Ovary (tissue), 9 donors: ENCODE measurements around the gene YJEFN3. TPM values are rescaled to one million over a fixed set of nuclear protein-coding genes. Genes with fewer than 3 reads are reported as not detected.

Source experiments
- DNase-seq, 5 donors: peaks; one replicate each; pipeline ENCODE4 v3.0.0-alpha.2; 2019 to 2020
- H3K27ac ChIP-seq, 2 donors: fragments of 200-600 bp; one replicate each; pipeline versions ENCODE4 v1.5.1 to v1.8.0; 2019 to 2022
- H3K27me3 ChIP-seq: fragments of 200-600 bp; one replicate; pipeline ENCODE4 v1.8.0; 2022
- H3K36me3 ChIP-seq: fragments of 200-600 bp; sonication (generic); one replicate; pipeline ENCODE4 v1.5.1; 2019
- H3K4me1 ChIP-seq: one replicate; pipeline ENCODE4 v1.8.1; 2013; ENCODE audit warnings: mild to moderate bottlenecking, moderate library complexity; ENCODE audit not compliant: insufficient read depth
- H3K4me3 ChIP-seq: fragments of 200-600 bp; sonication (generic); one replicate; pipeline ENCODE4 v1.5.1; 2017
- H3K9me3 ChIP-seq, 2 donors: fragments of 200-600 bp in 1 of 2; sonication (generic) in 1 of 2; one replicate each; pipeline versions ENCODE4 v1.5.1 to v1.8.1; 2013 to 2019; ENCODE audit warnings: mild to moderate bottlenecking in 1 of 2, moderate library complexity in 1 of 2
- CTCF ChIP-seq, 3 donors: fragments of 450-650 bp in 2 of 3; fragments of 200-600 bp in 1 of 3; IDR thresholded peaks; one replicate each; pipeline versions ENCODE4 v1.5.1 to v1.8.0; 2016 to 2022; ENCODE audit warnings: antibody characterized with exemption in 3 of 3, mild to moderate bottlenecking in 1 of 3
- EP300 ChIP-seq: sonication (generic); formaldehyde crosslinking; IDR thresholded peaks from one replicate; pipeline ENCODE4 v1.6.1; 2017; ENCODE audit warnings: antibody characterized with exemption
- POLR2A ChIP-seq: fragments of 450-650 bp; IDR thresholded peaks from one replicate; pipeline ENCODE4 v1.6.1; 2017; ENCODE audit warnings: antibody characterized with exemption, mild to moderate bottlenecking, moderate library complexity
- WGBS, 3 donors: extraction: QIAGEN DNeasy Blood & Tissue Kit in 1 of 3; methylation state at CpG; one replicate each; pipeline versions ENCODE4 v1.1.5 to v1.1.7; 2013 to 2017; 5-methylcytosine and 5-hydroxymethylcytosine counted together
- intact Hi-C, 4 donors: fragments of 100-400 bp; cut with DNase I; formaldehyde crosslinking; loops; one replicate each; pipeline versions ENCODE4 v1.11.0 to v1.15.1; 2022 to 2023
- polyA plus RNA-seq, 2 donors: library from polyadenylated mRNA; stranded (reverse); fragments of 200-250 nt in 1 of 2; fragments of 350-450 nt in 1 of 2; fragmentation: Illumina TruSeq in 1 of 2; extraction: RNeasy Lipid Tissue Mini Kit (QIAGEN cat#74804) in 1 of 2; gene quantifications; one replicate each; pipeline ENCODE4 v1.2.3, GENCODE V29; 2013 to 2014
- total RNA-seq, 7 donors: library from RNA; depleted of rRNA in 2 of 7; stranded (reverse); fragments of >200 nt in 2 of 7; fragmentation: NEBNext Ultra II Directional in 3 of 7; extraction: Animal tissue kit (Norgen Biotek cat#: 25700) in 3 of 7; gene quantifications; one replicate each; pipeline versions ENCODE4 v1.1.0 to v1.2.4, GENCODE V29; 2016 to 2023
- donor health status: DM: no; HTN: no; CAD: no; lungs with moderate emphysema.
- donor health status: DM: no; HTN: no; CAD: no.
- donor health status: Bipolar disorder and iron deficiency.
- donor health status: DM: yes; HTN: yes; CAD: no.
- donor health status: DM: no; HTN: no; CAD: no.
- donor health status: DM: yes; HTN: yes; CAD: no.

YJEFN3 gene
- total and polyA plus RNA-seq, 9 donors: 2.0 to 5.0 (median 2.9) TPM

- intact Hi-C loops: loop anchor here in 1 of 4 donors (10.0 kb wide), 1 partner anchor 61 kb away; no protein-coding TSS in a partner anchor
- no peak for DNase-seq
- peaks cover 23% of the 10 kb centered on the region for H3K4me1 ChIP-seq
- H3K4me3 ChIP-seq: no peak overlapping the region
- TF ChIP-seq CTCF (IDR thresholded peaks at IDR 0.05) (no peak), POLR2A (no peak), EP300 (no peak)
- 75 to 81% (median 81%) methylated on average over 15 of the region's 15 CpGs for WGBS, 3 donors
- H3K9me3 ChIP-seq: no peaks in the 10 kb centered on the region
- no peak overlapping the region for H3K27ac ChIP-seq
- no peaks in the 10 kb centered on the region for H3K27me3 ChIP-seq
- no peaks in the 10 kb centered on the region for H3K36me3 ChIP-seq
These were observed 43.3 kb upstream of the YJEFN3 start for GRCh38 chr19:19485161-19485997.

GRCh38 chr19:19485998-19486290 lies 42.8 kb upstream of the YJEFN3 start:
- intact Hi-C loops: loop anchor here in 1 of 4 donors (10.0 kb wide), 1 partner anchor 61 kb away; no protein-coding TSS in a partner anchor
- WGBS, 3 donors: 90 to 97% (median 96%) methylated on average over 5 of the region's 5 CpGs

GRCh38 chr19:19486343-19487076 lies 42.2 kb upstream of the YJEFN3 start:
- WGBS, 3 donors: 58 to 82% (median 75%) methylated on average over 10 to 15 of the region's 15 CpGs
- TF ChIP-seq EP300 (no peak), POLR2A (no peak), CTCF (IDR thresholded peaks at IDR 0.05) (no peak)
- Histone ChIP-seq H3K4me3 (no peak overlapping the region), H3K27me3 (no peaks in the 10 kb centered on the region), H3K4me1 (peaks cover 23% of the 10 kb centered on the region), H3K27ac (no peak overlapping the region), H3K36me3 (no peaks in the 10 kb centered on the region), H3K9me3 (no peaks in the 10 kb centered on the region)
- DNase-seq: no peak
- intact Hi-C loops: loop anchor here in 1 of 4 donors (10.0 kb wide), 1 partner anchor 62 kb away; no protein-coding TSS in a partner anchor

More at GRCh38 chr19:19485998-19486290, 42.8 kb upstream of the YJEFN3 start:
- Histone ChIP-seq H3K9me3 (no peaks in the 10 kb centered on the region), H3K4me3 (no peak overlapping the region), H3K36me3 (no peaks in the 10 kb centered on the region), H3K27ac (no peak overlapping the region), H3K4me1 (peaks cover 23% of the 10 kb centered on the region), H3K27me3 (no peaks in the 10 kb centered on the region)
- no peak for TF ChIP-seq CTCF (IDR thresholded peaks at IDR 0.05)
- no peak for TF ChIP-seq EP300
- no peak for TF ChIP-seq POLR2A
- DNase-seq: no peak

- H3K36me3 ChIP-seq: no peaks in the 10 kb centered on the region
- TF ChIP-seq CTCF (IDR thresholded peaks at IDR 0.05): no peak
- no peak for TF ChIP-seq EP300
- no peak for TF ChIP-seq POLR2A
- WGBS, 3 donors: 61 to 77% (median 64%) methylated on average over 5 to 9 of the region's 9 CpGs
- H3K27me3 ChIP-seq: no peaks in the 10 kb centered on the region
- H3K9me3 ChIP-seq: no peaks in the 10 kb centered on the region
- intact Hi-C loops: loop anchor here in 1 of 4 donors (10.0 kb wide), 1 partner anchor 63 kb away; no protein-coding TSS in a partner anchor
- H3K4me3 ChIP-seq: no peak overlapping the region
- peak overlapping the region in 1 of 2 donors; percentile 81 for H3K27ac ChIP-seq
- DNase-seq: no peak
- peaks cover 23% of the 10 kb centered on the region for H3K4me1 ChIP-seq
These were observed 41.4 kb upstream of the YJEFN3 start for GRCh38 chr19:19487077-19487949.
